K562 (cell line): ENCODE measurements around the gene MAP1LC3B. TPM values are rescaled to one million over a fixed set of nuclear protein-coding genes. Genes with fewer than 3 reads are reported as not detected.

Experiments
- BACH1 ChIP-seq: fragments of 200-800 bp; sonication (Bioruptor generic); IDR thresholded peaks from 2 replicates; pipeline ENCODE4 v1.6.1; 2016; ENCODE audit warnings: missing genetic modification characterization, missing compliant biosample characterization
- CTCFL ChIP-seq: IDR thresholded peaks from 2 replicates; pipeline ENCODE4 v1.6.1; 2011; ENCODE audit warnings: borderline replicate concordance, low read depth, mild to moderate bottlenecking, moderate library complexity, low read length; ENCODE audit not compliant: insufficient read depth, poor library complexity, severe bottlenecking
- E4F1 ChIP-seq: fragments of 250-450 bp; sonication (Bioruptor Pico); IDR thresholded peaks from 2 replicates; pipeline ENCODE4 v1.5.0; 2021; ENCODE audit warnings: mild to moderate bottlenecking, borderline replicate concordance
- THRB ChIP-seq: fragments of 450-650 bp; formaldehyde crosslinking; conservative IDR thresholded peaks from 2 replicates; pipeline ENCODE4 v1.4.0; 2022; ENCODE audit warnings: mild to moderate bottlenecking, missing genetic modification characterization
- ZKSCAN1 ChIP-seq: fragments of 150-350 bp; IDR thresholded peaks from 2 replicates; pipeline ENCODE4 v1.6.1; 2016; ENCODE audit warnings: low read depth, low read length
- ZNF318 ChIP-seq, 2 experiments: fragments of 450-650 bp; IDR thresholded peaks; 2 replicates each; pipeline ENCODE4 v1.6.1; 2016; ENCODE audit warnings: mild to moderate bottlenecking in 2 of 2, borderline replicate concordance in 1 of 2, low read depth in 1 of 2, moderate library complexity in 1 of 2
- ZNF592 ChIP-seq: fragments of 450-650 bp; IDR thresholded peaks from 2 replicates; pipeline ENCODE4 v1.6.1; 2017; ENCODE audit warnings: antibody characterized with exemption, mild to moderate bottlenecking
- polyA plus RNA-seq, 8 experiments: library from polyadenylated mRNA; depleted of rRNA in 4 of 8; stranded (reverse) in 5 of 8; unstranded in 3 of 8; fragments of >200 nt; fragmentation: Nextera tagmentation in 2 of 8; fragmentation: Illumina TruSeq in 1 of 8; extraction: Ambion mirVana in 2 of 8; extraction: Trizol in 1 of 8; gene quantifications; 2 replicates each; pipeline versions ENCODE4 v1.2.1 to v1.2.3, GENCODE V29; 2011 to 2014; ENCODE audit warnings: inconsistent platforms in 1 of 8, missing spikeins in 1 of 8
- total RNA-seq, 7 experiments: library from RNA; depleted of rRNA in 6 of 7; stranded (reverse); fragments of >200 nt in 6 of 7; fragmentation: Illumina TruSeq in 2 of 7; extraction: Trizol in 2 of 7; gene quantifications; 2 replicates each; pipeline versions ENCODE4 v1.2.1 to v1.2.3, GENCODE V29; 2011 to 2021; ENCODE audit warnings: low replicate concordance in 1 of 7

Gene MAP1LC3B
- total and polyA plus RNA-seq, 9 of the 15 experiments (the other 6 are each of a cell fraction or from before 2014, with no cell fraction given): 16.0 to 81.5 (median 36.7) TPM

GRCh38 chr16:87448866-87449265 is 56.7 kb downstream of the MAP1LC3B start (continued):
- no peak for TF ChIP-seq ZNF592
- TF ChIP-seq ZKSCAN1: no peak
- TF ChIP-seq ZNF318 (IDR thresholded peaks at IDR 0.05; ENCODE audit: borderline replicate concordance in 1 of 2, low read depth in 1 of 2): no peak
- no peak for TF ChIP-seq THRB (CRISPR knock-in tag)
- no peak for TF ChIP-seq BACH1 (tag)
- no peak for TF ChIP-seq CTCFL
- no peak for TF ChIP-seq E4F1 (CRISPR knock-in tag)
